Measurements from ENCODE around the gene USP48. TPM values are rescaled to one million over a fixed set of nuclear protein-coding genes. Genes with fewer than 3 reads are reported as not detected.
A peak's percentile ranks its signal among the peaks of the same experiment; 100 is the strongest.

USP48 gene
- total RNA-seq, 4 donors from 2014 or later, result 23.1 to 92.5 (median 64.4) TPM

DNA sequence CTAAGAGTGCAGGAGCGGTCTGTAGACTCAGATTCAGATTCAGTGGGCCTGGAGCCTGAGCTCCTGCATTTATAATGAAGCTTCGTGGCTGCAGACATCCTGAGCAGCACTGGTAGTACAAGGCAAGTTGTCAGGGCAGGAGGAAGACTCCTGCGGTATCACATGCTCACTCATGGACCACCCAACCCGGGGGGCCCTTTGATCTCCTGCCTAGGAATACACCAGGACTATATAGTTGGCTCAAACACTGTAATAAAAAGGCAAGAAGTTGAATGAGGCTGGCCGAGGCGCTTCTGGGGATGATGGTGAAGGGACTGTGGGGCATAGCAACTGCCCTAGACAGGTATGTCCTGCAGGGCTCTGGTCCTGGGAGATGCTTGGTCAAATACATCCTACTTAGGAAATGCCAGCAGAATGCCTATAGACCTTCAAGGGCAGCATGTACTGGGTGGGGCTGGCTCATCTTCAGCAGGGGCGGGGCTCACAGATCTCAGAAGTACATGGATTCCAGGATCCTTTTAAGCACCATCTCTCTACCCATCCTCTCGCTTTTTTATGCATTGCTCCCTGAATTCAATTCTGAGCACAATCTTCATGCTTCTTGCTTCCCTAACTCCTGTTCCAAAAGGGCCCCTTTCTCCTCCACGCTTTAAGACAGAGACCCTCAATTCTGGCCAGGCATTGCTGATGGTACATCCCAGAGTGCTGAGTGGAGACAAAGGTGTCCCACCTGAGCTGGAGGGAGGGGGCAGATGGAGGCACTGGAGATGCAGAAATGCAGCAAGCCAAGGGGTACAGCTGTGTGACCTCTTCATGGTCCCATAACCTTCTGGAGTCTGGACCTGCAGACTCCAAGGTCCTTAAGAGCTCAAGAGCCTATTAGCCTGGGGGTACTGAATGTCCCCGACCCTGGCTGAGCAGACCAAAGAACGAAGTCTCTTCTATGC is 111.7 kb downstream of the USP48 start:
- Histone ChIP-seq H3K4me3 (no peak overlapping the region), H3K27ac (no peak overlapping the region), H3K4me1 (peaks cover 0 to 18% of the 10 kb centered on the region in 2 donors)

DNA sequence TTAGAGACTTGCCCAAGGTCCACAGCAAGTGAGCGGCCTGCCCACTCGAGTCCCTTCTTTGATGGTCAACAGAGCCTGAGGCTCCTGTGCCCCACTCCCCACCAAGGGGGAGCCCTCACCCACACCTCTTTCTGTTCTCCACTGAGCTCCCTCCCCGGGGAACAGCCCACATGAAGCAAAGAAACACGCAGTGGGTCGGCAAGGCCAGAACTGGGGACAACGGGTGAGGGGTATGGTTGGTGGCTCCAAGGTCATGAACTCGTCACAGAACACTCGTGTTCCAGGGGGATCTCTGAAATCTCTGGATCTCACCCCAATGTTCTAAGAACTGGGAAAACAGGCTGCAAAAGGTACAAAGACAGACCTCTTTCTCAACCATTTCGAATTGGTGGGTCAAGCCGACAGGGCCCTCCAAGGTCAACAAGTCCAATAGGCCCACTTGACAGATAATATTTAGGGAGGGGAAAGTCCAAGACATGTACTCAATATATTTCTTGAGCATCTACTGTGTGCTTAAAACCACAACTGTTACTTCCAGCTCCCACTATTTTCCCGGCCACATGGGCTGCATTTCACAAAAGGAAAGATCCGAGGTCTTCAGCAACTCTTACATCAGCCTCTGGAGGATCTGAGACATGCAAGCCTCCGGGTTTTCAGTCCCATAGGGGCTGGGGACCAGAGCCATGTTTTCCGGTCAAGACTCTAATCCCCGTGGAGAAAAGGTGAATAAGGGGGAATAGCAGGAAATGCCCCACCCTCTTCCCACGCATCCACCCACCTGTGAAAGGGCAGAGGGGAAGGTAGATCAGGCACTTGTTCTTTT is 112.7 kb downstream of the USP48 start:
- no peak overlapping the region for H3K4me3 ChIP-seq
- peaks cover 0 to 18% of the 10 kb centered on the region in 2 donors for H3K4me1 ChIP-seq
- no peak overlapping the region for H3K27ac ChIP-seq
- H3K9me3 ChIP-seq, result no peaks in the 10 kb centered on the region
- H3K27me3 ChIP-seq, result peaks cover 19% of the 10 kb centered on the region in 2 donors
- no peaks in the 10 kb centered on the region for H3K36me3 ChIP-seq
- TF ChIP-seq, protein P1, sequence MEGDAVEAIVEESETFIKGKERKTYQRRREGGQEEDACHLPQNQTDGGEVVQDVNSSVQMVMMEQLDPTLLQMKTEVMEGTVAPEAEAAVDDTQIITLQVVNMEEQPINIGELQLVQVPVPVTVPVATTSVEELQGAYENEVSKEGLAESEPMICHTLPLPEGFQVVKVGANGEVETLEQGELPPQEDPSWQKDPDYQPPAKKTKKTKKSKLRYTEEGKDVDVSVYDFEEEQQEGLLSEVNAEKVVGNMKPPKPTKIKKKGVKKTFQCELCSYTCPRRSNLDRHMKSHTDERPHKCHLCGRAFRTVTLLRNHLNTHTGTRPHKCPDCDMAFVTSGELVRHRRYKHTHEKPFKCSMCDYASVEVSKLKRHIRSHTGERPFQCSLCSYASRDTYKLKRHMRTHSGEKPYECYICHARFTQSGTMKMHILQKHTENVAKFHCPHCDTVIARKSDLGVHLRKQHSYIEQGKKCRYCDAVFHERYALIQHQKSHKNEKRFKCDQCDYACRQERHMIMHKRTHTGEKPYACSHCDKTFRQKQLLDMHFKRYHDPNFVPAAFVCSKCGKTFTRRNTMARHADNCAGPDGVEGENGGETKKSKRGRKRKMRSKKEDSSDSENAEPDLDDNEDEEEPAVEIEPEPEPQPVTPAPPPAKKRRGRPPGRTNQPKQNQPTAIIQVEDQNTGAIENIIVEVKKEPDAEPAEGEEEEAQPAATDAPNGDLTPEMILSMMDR (IDR thresholded peaks at IDR 0.05), result no peak
- TF ChIP-seq POLR2A (IDR thresholded peaks at IDR 0.05), result no peak
- intact Hi-C loops (cut with DNase I; ENCODE audit: low total_unique reads), result no loop called here
- DNase-seq, result peak in 1 of 2 donors; percentile 10

More for the DNA sequence above, 111.7 kb downstream of the USP48 start:
- Histone ChIP-seq H3K27me3 (peaks cover 19% of the 10 kb centered on the region in 2 donors), H3K9me3 (no peaks in the 10 kb centered on the region), H3K36me3 (no peaks in the 10 kb centered on the region)
- intact Hi-C loops (cut with DNase I; ENCODE audit: low total_unique reads), result no loop called here
- TF ChIP-seq, protein P1 (IDR thresholded peaks at IDR 0.05), result no peak
- TF ChIP-seq POLR2A (IDR thresholded peaks at IDR 0.05), result no peak
- DNase-seq, result no peak

DNA sequence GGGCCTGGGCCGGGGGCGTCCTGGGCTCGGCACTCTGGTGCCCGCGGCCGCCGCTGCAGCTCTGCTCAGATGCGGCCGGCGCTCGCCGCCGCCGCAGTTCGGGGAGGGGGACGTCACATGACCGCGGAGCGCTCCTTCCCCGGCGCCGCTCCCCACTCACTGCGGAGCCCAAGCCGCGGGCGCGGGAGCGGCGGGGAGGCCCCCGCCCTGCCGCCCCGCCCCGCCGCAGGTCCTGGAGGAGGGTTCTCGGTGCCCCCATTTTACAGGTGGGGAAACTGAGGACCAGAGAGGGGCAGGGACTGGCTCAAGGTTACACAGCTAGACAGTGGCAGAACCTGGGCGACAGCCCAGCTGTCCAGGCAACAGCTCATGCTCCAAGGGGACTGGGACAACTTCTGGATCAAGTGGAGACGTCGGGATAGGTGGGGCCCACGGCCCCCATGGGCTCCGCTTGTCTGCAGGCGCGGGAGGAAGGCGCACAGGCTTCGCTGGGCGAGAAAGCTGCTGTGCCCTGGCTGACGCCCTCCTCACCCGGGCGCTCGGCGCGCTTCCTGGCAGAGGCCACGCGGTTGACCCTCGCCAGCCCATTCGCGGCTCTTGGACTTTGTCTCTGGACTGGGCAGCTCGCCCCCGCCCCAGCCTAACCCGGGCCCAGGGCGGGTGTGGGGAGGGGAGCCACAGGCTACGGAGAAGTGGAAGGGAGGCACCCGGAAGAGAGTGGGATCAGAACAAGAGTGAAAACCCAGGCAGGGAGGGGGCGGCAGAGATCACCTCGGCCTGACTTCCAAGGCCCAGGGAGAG is 113.5 kb downstream of the USP48 start, which contains the start of gene RAP1GAP:
Gene RAP1GAP (minus strand): TSS at position 100 of the 801 bp plus-strand sequence. CDS start 49,325 bp downstream, outside the sequence.
- intact Hi-C loops (cut with DNase I; ENCODE audit: low total_unique reads), result no loop called here
- Histone ChIP-seq H3K27ac (no peak within 1 kb of the TSS), H3K9me3 (no peaks in the 10 kb centered on the region), H3K4me1 (peaks cover 0 to 18% of the 10 kb centered on the region in 2 donors), H3K36me3 (no peaks in the 10 kb centered on the region), H3K4me3 (peak within 1 kb of the TSS in 1 of 2 donors; percentile 7), H3K27me3 (peaks cover 19% of the 10 kb centered on the region in 2 donors)
- DNase-seq, result peak in 1 of 2 donors; percentile 13
- TF ChIP-seq POLR2A (IDR thresholded peaks at IDR 0.05), result no peak

DNA sequence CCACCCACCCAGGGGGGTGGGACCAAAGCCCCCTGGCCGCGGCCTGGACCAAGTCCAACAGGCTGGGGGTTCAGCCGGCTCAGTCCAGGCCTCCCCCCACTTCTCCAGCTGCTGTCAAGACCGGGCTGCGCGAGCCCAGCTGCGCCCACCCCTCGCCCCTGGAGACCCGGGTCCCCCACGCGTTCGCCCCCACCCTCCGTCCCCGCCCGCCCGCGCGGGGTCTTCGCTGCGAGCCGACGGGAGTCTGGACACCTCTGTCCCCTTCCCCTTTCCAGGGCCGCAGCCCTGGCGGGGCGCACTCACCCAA is 114.0 kb downstream of the USP48 start:
- DNase-seq, result no peak
- intact Hi-C loops (cut with DNase I; ENCODE audit: low total_unique reads), result no loop called here
- no peaks in the 10 kb centered on the region for H3K9me3 ChIP-seq
- H3K27ac ChIP-seq, result no peak overlapping the region
- no peak for TF ChIP-seq POLR2A (IDR thresholded peaks at IDR 0.05)
- TF ChIP-seq, protein P1 (IDR thresholded peaks at IDR 0.05), result no peak
- H3K4me3 ChIP-seq, result peak overlapping the region in 1 of 2 donors; percentile 7
- peaks cover 0 to 18% of the 10 kb centered on the region in 2 donors for H3K4me1 ChIP-seq
- H3K27me3 ChIP-seq, result peaks cover 19% of the 10 kb centered on the region in 2 donors
- H3K36me3 ChIP-seq, result no peaks in the 10 kb centered on the region
